Neural cell (in vitro differentiated cells): ENCODE measurements around the gene CLIP4. TPM values are rescaled to one million over a fixed set of nuclear protein-coding genes. Genes with fewer than 3 reads are reported as not detected.

Source experiments
- H2AFZ ChIP-seq: fragments of 200-600, 300-800 bp; sonication (generic), shearing (Covaris generic); 2 replicates; pipeline ENCODE4 v1.6.0; 2014; ENCODE audit warnings: low read depth, mild to moderate bottlenecking, antibody characterized with exemption, low read length, moderate library complexity
- H3F3A ChIP-seq: fragments of 200-600 bp; shearing (Covaris generic); 2 replicates; pipeline ENCODE4 v1.6.1; 2016; ENCODE audit warnings: mild to moderate bottlenecking, moderate library complexity, mixed read lengths, antibody characterized with exemption, low read length; ENCODE audit not compliant: insufficient read depth, poor library complexity, severe bottlenecking
- H3K27ac ChIP-seq: fragments of 200-600, 300-800 bp; sonication (generic), shearing (Covaris generic); 2 replicates; pipeline ENCODE4 v1.5.1; 2014; ENCODE audit warnings: mild to moderate bottlenecking, low read length, moderate library complexity
- H3K27me3 ChIP-seq: fragments of 300-800, 200-600 bp; sonication (generic), shearing (Covaris generic); 2 replicates; pipeline ENCODE4 v1.6.0; 2014; ENCODE audit warnings: mild to moderate bottlenecking, low read depth, low read length, moderate library complexity; ENCODE audit not compliant: insufficient read depth
- H3K36me3 ChIP-seq: fragments of 300-800, 200-600 bp; sonication (generic), shearing (Covaris generic); 2 replicates; pipeline ENCODE4 v1.5.1; 2014; ENCODE audit warnings: mild to moderate bottlenecking, antibody characterized with exemption, low read length, moderate library complexity; ENCODE audit not compliant: insufficient read depth
- H3K4me2 ChIP-seq: fragments of 300-800, 200-600 bp; sonication (generic), shearing (Covaris generic); 2 replicates; pipeline ENCODE4 v1.6.0; 2014; ENCODE audit warnings: mild to moderate bottlenecking, low read length
- H3K4me3 ChIP-seq: fragments of 300-800, 200-600 bp; sonication (generic), shearing (Covaris generic); 2 replicates; pipeline ENCODE4 v1.5.1; 2014; ENCODE audit warnings: mild to moderate bottlenecking, low read length, moderate library complexity
- H3K79me2 ChIP-seq: fragments of 200-600 bp; shearing (Covaris generic); replicated peaks from 2 replicates; pipeline ENCODE4 v1.6.0; 2014; ENCODE audit warnings: mild to moderate bottlenecking, low read length, moderate library complexity; ENCODE audit not compliant: insufficient read depth
- H3K9ac ChIP-seq: fragments of 300-800, 200-600 bp; sonication (generic), shearing (Covaris generic); 2 replicates; pipeline ENCODE4 v1.6.1; 2016; ENCODE audit warnings: mild to moderate bottlenecking, low read length, mixed read lengths
- H3K9me2 ChIP-seq: fragments of 200-600 bp; shearing (Covaris generic); 2 replicates; pipeline ENCODE4 v1.6.1; 2016; ENCODE audit warnings: mild to moderate bottlenecking, low read length, mixed read lengths; ENCODE audit not compliant: insufficient read depth
- H3K9me3 ChIP-seq: fragments of 200-600, 300-800 bp; sonication (generic), shearing (Covaris generic); 2 replicates; pipeline ENCODE4 v1.6.1; 2016; ENCODE audit warnings: mild to moderate bottlenecking, mixed run types, low read length, moderate library complexity, mixed read lengths
- H4K20me1 ChIP-seq: fragments of 200-600 bp; shearing (Covaris generic); 2 replicates; pipeline ENCODE4 v1.6.1; 2016; ENCODE audit warnings: mild to moderate bottlenecking, mixed run types; ENCODE audit not compliant: insufficient read depth
- CTCF ChIP-seq: fragments of 450-650 bp; IDR thresholded peaks from 2 replicates; pipeline ENCODE4 v1.5.1; 2014; ENCODE audit warnings: antibody characterized with exemption, mild to moderate bottlenecking, moderate library complexity; ENCODE audit not compliant: poor library complexity, severe bottlenecking
- EP300 ChIP-seq: fragments of 450-650 bp; conservative IDR thresholded peaks from 2 replicates; pipeline ENCODE4 v1.6.1; 2014; ENCODE audit warnings: antibody characterized with exemption, mild to moderate bottlenecking, moderate library complexity; ENCODE audit not compliant: poor library complexity, severe bottlenecking
- EZH2 ChIP-seq: fragments of 200-600, 300-800 bp; shearing (Covaris generic), sonication (generic); IDR thresholded peaks from 2 replicates; pipeline ENCODE4 v1.6.1; 2014; ENCODE audit warnings: antibody characterized with exemption, low read length, borderline replicate concordance, mild to moderate bottlenecking; ENCODE audit not compliant: insufficient read depth, poor library complexity, severe bottlenecking
- MXI1 ChIP-seq: fragments of 450-650 bp; conservative IDR thresholded peaks from 2 replicates; pipeline ENCODE4 v1.6.1; 2014; ENCODE audit warnings: antibody characterized with exemption, mild to moderate bottlenecking; ENCODE audit not compliant: poor library complexity, severe bottlenecking
- POLR2AphosphoS5 ChIP-seq: IDR thresholded peaks from 2 replicates; pipeline ENCODE4 v1.6.1; 2012
- RAD21 ChIP-seq: fragments of 450-650 bp; conservative IDR thresholded peaks from 2 replicates; pipeline ENCODE4 v1.6.1; 2014; ENCODE audit warnings: antibody characterized with exemption, mild to moderate bottlenecking, moderate library complexity
- REST ChIP-seq: IDR thresholded peaks from 2 replicates; pipeline ENCODE4 v1.6.1; 2012; ENCODE audit warnings: borderline replicate concordance
- SMC3 ChIP-seq: fragments of 450-650 bp; conservative IDR thresholded peaks from 2 replicates; pipeline ENCODE4 v1.6.1; 2014; ENCODE audit warnings: antibody characterized with exemption, mild to moderate bottlenecking, moderate library complexity; ENCODE audit not compliant: poor library complexity
- TAF1 ChIP-seq: IDR thresholded peaks from 2 replicates; pipeline ENCODE4 v1.6.1; 2012; ENCODE audit warnings: low read depth
- polyA plus RNA-seq: library from polyadenylated mRNA; depleted of rRNA; stranded (reverse); fragments of >200 nt; gene quantifications from 2 replicates; pipeline ENCODE4 v1.2.3, GENCODE V29; 2014

Gene CLIP4
- polyA plus RNA-seq, 1 donor from 2014 or later = 10.2 TPM

- H3K27ac ChIP-seq = no peak overlapping the region
- no peaks in the 10 kb centered on the region for H3K9me2 ChIP-seq
- H3K9ac ChIP-seq = no peak overlapping the region
- no peak overlapping the region for H3K4me3 ChIP-seq
- no peak overlapping the region for H3K4me2 ChIP-seq
- no peaks in the 10 kb centered on the region for H3K36me3 ChIP-seq
- no peaks in the 10 kb centered on the region for H3K9me3 ChIP-seq
- no peak overlapping the region for H2AFZ ChIP-seq
- no peak for TF ChIP-seq TAF1
- TF ChIP-seq REST = no peak
- TF ChIP-seq CTCF = no peak
- no peak for TF ChIP-seq POLR2AphosphoS5
- no peak for TF ChIP-seq RAD21
- no peak for TF ChIP-seq MXI1
- TF ChIP-seq SMC3 = no peak
- TF ChIP-seq EP300 = no peak
- TF ChIP-seq EZH2 = no peak
- H3F3A ChIP-seq = no peaks in the 10 kb centered on the region
- no peaks in the 10 kb centered on the region for H4K20me1 ChIP-seq
- no peaks in the 10 kb centered on the region for H3K27me3 ChIP-seq
- H3K79me2 ChIP-seq = no peaks in the 10 kb centered on the region
Observed at GRCh38 chr2:29236074-29236473, 120.9 kb downstream of the CLIP4 start.

- no peaks in the 10 kb centered on the region for H3K79me2 ChIP-seq
- H3K9me2 ChIP-seq = no peaks in the 10 kb centered on the region
- no peak overlapping the region for H2AFZ ChIP-seq
- TF ChIP-seq POLR2AphosphoS5 (no peak), CTCF (no peak), EP300 (no peak), TAF1 (no peak), EZH2 (no peak), MXI1 (no peak), REST (no peak), RAD21 (no peak), SMC3 (no peak)
- no peak overlapping the region for H3K4me2 ChIP-seq
- H3F3A ChIP-seq = no peaks in the 10 kb centered on the region
- no peak overlapping the region for H3K4me3 ChIP-seq
- H3K9ac ChIP-seq = no peak overlapping the region
- H3K9me3 ChIP-seq = no peaks in the 10 kb centered on the region
- no peak overlapping the region for H3K27ac ChIP-seq
- H3K36me3 ChIP-seq = no peaks in the 10 kb centered on the region
- H4K20me1 ChIP-seq = no peaks in the 10 kb centered on the region
- H3K27me3 ChIP-seq = no peaks in the 10 kb centered on the region
Observed at GRCh38 chr2:29238497-29238896, 123.3 kb downstream of the CLIP4 start.
